GM12875 (cell line): Measurements from ENCODE around the gene GPR157.

Experiments used
- H3K4me3 ChIP-seq: one replicate; pipeline ENCODE4 v1.5.1; 2011; ENCODE audit warnings: low read depth, low read length, control low read depth
- TF ChIP-seq, protein P1 (sequence below): IDR thresholded peaks from 2 replicates; pipeline ENCODE4 v1.5.1; 2011; ENCODE audit warnings: low read depth, mild to moderate bottlenecking, control low read depth, inconsistent platforms, low read length, moderate library complexity, borderline replicate concordance; ENCODE audit not compliant: insufficient read depth

The GPR157 gene

DNA sequence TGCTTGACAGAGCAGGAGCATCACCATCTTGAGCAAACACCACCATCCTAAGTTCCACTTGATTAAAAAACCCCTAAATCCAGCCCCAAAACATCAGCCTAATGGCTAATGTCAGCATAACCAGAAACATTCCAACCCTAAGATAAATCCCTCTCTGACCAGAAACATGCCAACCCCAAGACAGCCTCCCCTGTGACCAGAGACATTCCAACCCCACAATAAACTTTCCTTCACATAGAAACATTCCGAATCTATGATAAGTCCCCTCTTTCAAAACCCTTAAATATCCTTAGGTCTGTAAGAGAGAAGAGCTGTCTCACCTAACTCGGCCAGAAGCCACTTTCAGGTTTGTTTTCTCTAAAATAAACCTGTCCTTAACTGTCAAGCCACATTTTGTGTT lies 42.1 kb downstream of the GPR157 start:
- H3K4me3 ChIP-seq, result no peak overlapping the region
- TF ChIP-seq, protein P1, sequence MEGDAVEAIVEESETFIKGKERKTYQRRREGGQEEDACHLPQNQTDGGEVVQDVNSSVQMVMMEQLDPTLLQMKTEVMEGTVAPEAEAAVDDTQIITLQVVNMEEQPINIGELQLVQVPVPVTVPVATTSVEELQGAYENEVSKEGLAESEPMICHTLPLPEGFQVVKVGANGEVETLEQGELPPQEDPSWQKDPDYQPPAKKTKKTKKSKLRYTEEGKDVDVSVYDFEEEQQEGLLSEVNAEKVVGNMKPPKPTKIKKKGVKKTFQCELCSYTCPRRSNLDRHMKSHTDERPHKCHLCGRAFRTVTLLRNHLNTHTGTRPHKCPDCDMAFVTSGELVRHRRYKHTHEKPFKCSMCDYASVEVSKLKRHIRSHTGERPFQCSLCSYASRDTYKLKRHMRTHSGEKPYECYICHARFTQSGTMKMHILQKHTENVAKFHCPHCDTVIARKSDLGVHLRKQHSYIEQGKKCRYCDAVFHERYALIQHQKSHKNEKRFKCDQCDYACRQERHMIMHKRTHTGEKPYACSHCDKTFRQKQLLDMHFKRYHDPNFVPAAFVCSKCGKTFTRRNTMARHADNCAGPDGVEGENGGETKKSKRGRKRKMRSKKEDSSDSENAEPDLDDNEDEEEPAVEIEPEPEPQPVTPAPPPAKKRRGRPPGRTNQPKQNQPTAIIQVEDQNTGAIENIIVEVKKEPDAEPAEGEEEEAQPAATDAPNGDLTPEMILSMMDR, result no peak

DNA sequence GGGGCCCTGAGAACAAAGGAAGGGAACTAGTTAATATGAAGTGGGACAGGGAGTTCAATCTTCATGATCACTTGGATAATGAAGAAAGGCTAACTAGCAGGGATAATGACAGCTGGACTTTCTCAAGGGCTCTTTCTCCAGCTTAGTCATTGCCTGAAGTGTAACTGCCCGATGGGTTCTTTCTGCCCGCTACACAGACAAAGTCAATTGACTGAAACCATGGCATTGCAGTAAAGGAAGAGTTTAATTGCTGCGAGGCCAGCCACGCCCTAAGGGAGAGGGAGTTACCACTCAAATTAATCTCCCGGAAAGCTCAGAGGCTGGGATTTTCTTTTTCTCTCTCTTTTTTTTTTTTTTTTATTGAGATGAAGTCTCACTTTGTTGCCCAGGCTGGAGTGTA lies 42.9 kb downstream of the GPR157 start:
- TF ChIP-seq, protein P1, result no peak
- H3K4me3 ChIP-seq, result no peak overlapping the region

DNA sequence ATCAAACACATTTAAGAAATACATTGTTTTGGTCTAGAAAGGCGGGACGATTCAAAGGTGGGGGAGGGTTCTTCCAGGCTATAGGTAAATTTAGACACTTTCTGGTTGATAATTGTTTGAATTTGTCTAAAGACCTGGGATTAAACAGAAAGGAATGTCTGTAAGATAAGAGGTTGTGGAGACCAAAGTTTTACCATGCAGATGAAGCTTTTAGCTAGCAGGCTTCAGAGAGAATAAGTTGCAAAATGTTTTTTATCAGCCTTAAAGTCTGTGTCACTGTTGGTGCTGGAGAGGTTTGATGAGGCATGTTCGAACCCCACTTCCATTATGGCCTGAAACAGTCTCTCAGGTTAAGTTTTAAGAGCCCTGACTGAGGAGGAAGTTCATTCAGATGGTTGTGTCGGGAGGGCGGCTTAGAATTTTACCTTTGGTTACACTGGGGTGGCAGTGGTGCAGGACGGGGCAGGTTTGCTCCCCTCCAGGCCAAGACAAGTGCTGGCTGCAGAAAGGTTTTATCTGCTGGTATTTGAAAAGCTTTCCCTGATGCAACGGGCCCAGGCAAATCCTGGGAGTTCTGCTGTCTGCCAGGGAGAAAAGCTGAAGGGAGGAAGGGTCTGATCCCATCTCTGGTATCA lies 43.5 kb downstream of the GPR157 start:
- H3K4me3 ChIP-seq, result no peak overlapping the region
- TF ChIP-seq, protein P1, result no peak

DNA sequence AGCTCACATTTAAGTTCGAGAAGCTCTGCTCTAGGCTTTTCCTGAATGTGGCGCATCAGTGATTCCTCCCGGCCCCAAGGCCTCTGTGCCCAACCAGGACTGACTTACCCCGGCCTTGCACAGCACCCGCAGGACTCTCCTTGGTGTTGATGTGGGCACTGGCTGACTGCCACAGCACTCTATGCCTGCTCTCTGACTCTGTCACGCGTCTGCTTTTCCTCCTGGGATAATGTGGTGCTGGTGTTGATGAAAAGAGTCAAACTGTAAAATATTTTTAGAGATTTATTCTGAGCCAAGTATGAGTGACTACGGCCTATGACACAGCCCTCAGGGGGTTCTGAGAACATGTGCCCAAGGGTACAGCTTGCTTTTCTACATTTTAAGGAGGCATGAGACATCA lies 44.0 kb downstream of the GPR157 start:
- TF ChIP-seq, protein P1, result no peak
- H3K4me3 ChIP-seq, result no peak overlapping the region

DNA sequence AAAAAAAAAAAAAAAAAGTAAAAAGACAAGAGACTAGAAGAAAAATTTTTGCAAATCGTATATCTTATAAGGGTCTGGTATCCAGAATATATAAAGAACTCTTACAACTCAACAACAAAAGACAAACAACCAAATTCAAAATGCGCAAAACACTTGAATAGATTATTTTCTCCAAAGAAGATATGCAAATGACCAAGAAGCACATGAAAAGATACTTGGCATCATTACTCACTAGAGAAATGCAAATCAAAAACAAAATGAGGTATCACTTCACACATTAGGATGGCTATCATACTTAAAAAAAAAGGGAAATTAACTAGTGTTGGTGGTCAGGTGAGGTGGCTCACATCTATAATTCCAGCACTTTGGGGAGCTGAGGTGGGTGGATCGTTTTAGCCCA lies 47.4 kb downstream of the GPR157 start:
- H3K4me3 ChIP-seq, result no peak overlapping the region
- TF ChIP-seq, protein P1, result no peak

DNA sequence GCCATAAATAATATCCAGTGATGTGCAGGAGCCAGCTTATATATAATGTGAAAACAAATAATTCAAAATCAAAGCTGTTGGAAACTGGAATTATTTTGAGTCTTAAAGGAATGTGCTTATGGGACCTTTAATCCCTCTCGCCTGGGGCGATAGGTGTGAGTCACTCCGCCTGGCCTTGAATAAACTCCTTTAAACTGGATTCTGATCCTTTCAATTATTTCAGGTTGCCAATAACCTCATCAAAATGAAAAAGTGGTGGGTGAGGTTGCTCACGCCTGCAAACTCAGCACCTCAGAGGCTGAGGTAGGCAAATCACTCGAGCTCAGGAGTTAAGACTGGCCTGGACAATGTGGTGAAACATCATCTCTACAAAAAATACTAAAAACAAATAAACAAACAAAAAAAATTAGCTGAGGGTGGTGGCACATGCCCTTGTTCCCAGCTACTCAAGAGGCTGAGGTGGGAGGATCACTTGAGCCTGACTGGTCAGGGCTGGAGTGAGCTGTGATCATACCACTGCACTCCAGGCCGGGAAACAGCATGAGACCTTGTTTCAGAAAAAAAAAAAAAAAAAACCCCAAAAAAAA lies 48.1 kb downstream of the GPR157 start:
- TF ChIP-seq, protein P1, result no peak
- H3K4me3 ChIP-seq, result no peak overlapping the region
